HG02885 (cell line): ENCODE results near the gene DPM2.

Source experiments
- ATAC-seq: cut with Tn5 transposase; IDR thresholded peaks from one replicate; pipeline ENCODE4 v1.9.1; 2021; ENCODE audit warnings: mild to moderate bottlenecking; ENCODE audit not compliant: unreplicated experiment, poor library complexity

The DPM2 gene

GRCh38 chr9:127923046-127923445 lies 14.6 kb downstream of the DPM2 start:
- no peak for ATAC-seq

- ATAC-seq: peak; percentile 34
These were observed 16.0 kb downstream of the DPM2 start for GRCh38 chr9:127921557-127922120.

- ATAC-seq: no peak
These were observed 16.9 kb downstream of the DPM2 start for GRCh38 chr9:127920794-127921193.

GRCh38 chr9:127919253-127919815 lies 18.3 kb downstream of the DPM2 start:
- ATAC-seq: no peak

GRCh38 chr9:127918183-127919107 lies 19.2 kb downstream of the DPM2 start:
- ATAC-seq: no peak

GRCh38 chr9:127917603-127918002 lies 20.1 kb downstream of the DPM2 start:
- ATAC-seq: no peak

GRCh38 chr9:127916720-127917581 lies 20.7 kb downstream of the DPM2 start, which contains the start of gene ST6GALNAC4:
TSS of gene ST6GALNAC4 (minus strand) at chr9:127917041. CDS start at chr9:127916419, 622 bp downstream.
- ATAC-seq: peak; percentile 87

- no peak for ATAC-seq
These were observed 21.6 kb downstream of the DPM2 start for GRCh38 chr9:127915801-127916719.

GRCh38 chr9:127915325-127915752 lies 22.3 kb downstream of the DPM2 start:
- ATAC-seq: no peak

GRCh38 chr9:127913682-127914081 lies 24.0 kb downstream of the DPM2 start:
- no peak for ATAC-seq

GRCh38 chr9:127912882-127913281 lies 24.8 kb downstream of the DPM2 start:
- ATAC-seq: no peak

- ATAC-seq: no peak
These were observed 25.4 kb downstream of the DPM2 start for GRCh38 chr9:127912296-127912695.

- ATAC-seq: no peak
These were observed 26.9 kb downstream of the DPM2 start for GRCh38 chr9:127910613-127911205.

- no peak for ATAC-seq
These were observed 27.8 kb downstream of the DPM2 start for GRCh38 chr9:127909839-127910273.

GRCh38 chr9:127908660-127908926 lies 29.1 kb downstream of the DPM2 start:
- ATAC-seq: no peak

GRCh38 chr9:127907867-127908659 lies 29.6 kb downstream of the DPM2 start:
- no peak for ATAC-seq

- no peak for ATAC-seq
These were observed 31.9 kb downstream of the DPM2 start for GRCh38 chr9:127905788-127906191.

- ATAC-seq: no peak
These were observed 32.5 kb downstream of the DPM2 start for GRCh38 chr9:127905004-127905728.
